Mucosa of descending colon (tissue), 3 donors: ENCODE data around the gene PCMTD2. TPM values are rescaled to one million over a fixed set of nuclear protein-coding genes. Genes with fewer than 3 reads are reported as not detected.
A peak's percentile ranks its signal among the peaks of the same experiment; 100 is the strongest.

Experiments
- ATAC-seq: fragments of 200-7000 bp; cut with Tn5 transposase; one replicate; pipeline ENCODE4 v1.9.1; 2020; ENCODE audit warnings: mild to moderate bottlenecking, moderate library complexity
- DNase-seq, 3 donors: peaks; one replicate each; pipeline ENCODE4 v3.0.0-alpha.2; 2020
- H3K36me3 ChIP-seq: fragments of 200-600 bp; one replicate; pipeline ENCODE4 v1.8.0; 2021; ENCODE audit warnings: low read depth, mild to moderate bottlenecking
- H3K4me1 ChIP-seq: fragments of 200-600 bp; one replicate; pipeline ENCODE4 v1.8.0; 2021; ENCODE audit warnings: low read depth, mild to moderate bottlenecking
- H3K4me3 ChIP-seq: fragments of 200-600 bp; one replicate; pipeline ENCODE4 v1.8.0; 2021; ENCODE audit warnings: mild to moderate bottlenecking
- H3K9me3 ChIP-seq: fragments of 200-600 bp; one replicate; pipeline ENCODE4 v1.8.0; 2021; ENCODE audit warnings: mild to moderate bottlenecking
- CTCF ChIP-seq: fragments of 200-600 bp; IDR thresholded peaks from one replicate; pipeline ENCODE4 v1.8.0; 2022; ENCODE audit warnings: antibody characterized with exemption, mild to moderate bottlenecking
- intact Hi-C, 2 donors: fragments of 100-400 bp; cut with DNase I in 1 of 2; cut with micrococcal nuclease in 1 of 2; formaldehyde crosslinking; loops; one replicate each; pipeline versions ENCODE4 v1.11.0 to v1.11.1; 2022; cut with DNase I, micrococcal nuclease
- total RNA-seq, 3 donors: library from RNA; stranded (reverse); fragmentation: NEBNext Ultra II Directional in 2 of 3; extraction: Animal tissue kit (Norgen Biotek cat#: 25700) in 2 of 3; gene quantifications; one replicate each; pipeline versions ENCODE4 v1.2.1 to v1.2.4, GENCODE V29; 2021 to 2023
- donor health status: DM: no; HTN: no; CAD: no; lungs with moderate emphysema.
- donor health status: DM: no; HTN: no; CAD: no.
- donor health status: DM: no; HTN: yes; CAD: no.

The PCMTD2 gene
- total RNA-seq, 3 donors from 2014 or later = 31.1 to 47.4 (median 34.9) TPM

GRCh38 chr20:64229507-64230061 lies 26.0 kb upstream of the PCMTD2 start:
- no peaks in the 10 kb centered on the region for H3K9me3 ChIP-seq
- ATAC-seq = peak; percentile 83
- H3K4me3 ChIP-seq = no peak overlapping the region
- H3K4me1 ChIP-seq = peaks cover 8% of the 10 kb centered on the region
- H3K36me3 ChIP-seq = no peaks in the 10 kb centered on the region
- intact Hi-C loops = no loop called here
- DNase-seq = peak; percentile 19 to 50 (median 25)
- no peak for TF ChIP-seq CTCF

GRCh38 chr20:64230461-64231145 lies 24.9 kb upstream of the PCMTD2 start:
- H3K36me3 ChIP-seq = no peaks in the 10 kb centered on the region
- peaks cover 8% of the 10 kb centered on the region for H3K4me1 ChIP-seq
- DNase-seq (peak in 2 of 3 donors; percentile 18 to 29), ATAC-seq (no peak)
- H3K9me3 ChIP-seq = no peaks in the 10 kb centered on the region
- no peak overlapping the region for H3K4me3 ChIP-seq
- intact Hi-C loops = no loop called here
- TF ChIP-seq CTCF = no peak

- DNase-seq = peak in 2 of 3 donors; percentile 18 to 42
- Histone ChIP-seq H3K9me3 (no peaks in the 10 kb centered on the region), H3K36me3 (no peaks in the 10 kb centered on the region), H3K4me1 (peaks cover 8% of the 10 kb centered on the region), H3K4me3 (no peak overlapping the region)
- no peak for TF ChIP-seq CTCF
- no peak for ATAC-seq
- intact Hi-C loops = no loop called here
Measured at GRCh38 chr20:64231621-64232550, 23.7 kb upstream of the PCMTD2 start.

DNA sequence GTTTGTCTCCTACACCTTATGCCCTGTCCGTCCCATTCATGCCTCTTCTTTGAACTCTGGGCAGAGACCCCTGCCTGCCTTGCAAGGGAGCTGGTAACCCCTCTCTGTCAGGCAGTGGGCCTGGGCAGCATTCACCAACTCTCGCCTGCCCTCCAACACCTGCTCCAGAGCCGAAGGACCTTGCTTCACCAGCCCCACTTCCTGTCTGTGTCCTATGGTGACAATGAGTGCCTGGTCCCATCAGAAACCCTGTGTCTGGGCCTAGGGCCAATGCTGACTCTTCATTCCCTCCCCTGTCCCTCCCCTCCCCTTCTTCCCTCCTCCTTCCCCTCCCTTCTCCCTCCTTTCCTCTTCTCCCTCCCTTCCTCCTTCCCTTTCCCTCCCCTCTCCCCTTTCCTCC lies 22.8 kb upstream of the PCMTD2 start:
- peak; percentile 33 for ATAC-seq
- Histone ChIP-seq H3K9me3 (no peaks in the 10 kb centered on the region), H3K4me3 (no peak overlapping the region), H3K4me1 (peaks cover 8% of the 10 kb centered on the region), H3K36me3 (no peaks in the 10 kb centered on the region)
- TF ChIP-seq CTCF = no peak
- intact Hi-C loops = no loop called here
- peak in 2 of 3 donors; percentile 15 for DNase-seq

- DNase-seq = peak in 2 of 3 donors; percentile 12 to 21
- no peak for ATAC-seq
Measured at GRCh38 chr20:64233725-64234124, 21.8 kb upstream of the PCMTD2 start.

More at GRCh38 chr20:64233725-64234124, 21.8 kb upstream of the PCMTD2 start:
- H3K4me3 ChIP-seq = no peak overlapping the region
- intact Hi-C loops = no loop called here
- H3K4me1 ChIP-seq = peaks cover 3% of the 10 kb centered on the region
- no peak for TF ChIP-seq CTCF
- H3K36me3 ChIP-seq = no peaks in the 10 kb centered on the region
- no peaks in the 10 kb centered on the region for H3K9me3 ChIP-seq
